Measurements from ENCODE around the gene AACS.

GRCh38 chr12:125132698-125133400, 67.6 kb downstream of the AACS start:
- TF ChIP-seq, protein P1, sequence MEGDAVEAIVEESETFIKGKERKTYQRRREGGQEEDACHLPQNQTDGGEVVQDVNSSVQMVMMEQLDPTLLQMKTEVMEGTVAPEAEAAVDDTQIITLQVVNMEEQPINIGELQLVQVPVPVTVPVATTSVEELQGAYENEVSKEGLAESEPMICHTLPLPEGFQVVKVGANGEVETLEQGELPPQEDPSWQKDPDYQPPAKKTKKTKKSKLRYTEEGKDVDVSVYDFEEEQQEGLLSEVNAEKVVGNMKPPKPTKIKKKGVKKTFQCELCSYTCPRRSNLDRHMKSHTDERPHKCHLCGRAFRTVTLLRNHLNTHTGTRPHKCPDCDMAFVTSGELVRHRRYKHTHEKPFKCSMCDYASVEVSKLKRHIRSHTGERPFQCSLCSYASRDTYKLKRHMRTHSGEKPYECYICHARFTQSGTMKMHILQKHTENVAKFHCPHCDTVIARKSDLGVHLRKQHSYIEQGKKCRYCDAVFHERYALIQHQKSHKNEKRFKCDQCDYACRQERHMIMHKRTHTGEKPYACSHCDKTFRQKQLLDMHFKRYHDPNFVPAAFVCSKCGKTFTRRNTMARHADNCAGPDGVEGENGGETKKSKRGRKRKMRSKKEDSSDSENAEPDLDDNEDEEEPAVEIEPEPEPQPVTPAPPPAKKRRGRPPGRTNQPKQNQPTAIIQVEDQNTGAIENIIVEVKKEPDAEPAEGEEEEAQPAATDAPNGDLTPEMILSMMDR (conservative IDR thresholded peaks at IDR 0.05; ENCODE audit: low read depth, low read length): no peak
- TF ChIP-seq POLR2A (IDR thresholded peaks at IDR 0.05; ENCODE audit: low read depth, low read length): no peak
